ENCODE results near the gene CPN2.

DNA sequence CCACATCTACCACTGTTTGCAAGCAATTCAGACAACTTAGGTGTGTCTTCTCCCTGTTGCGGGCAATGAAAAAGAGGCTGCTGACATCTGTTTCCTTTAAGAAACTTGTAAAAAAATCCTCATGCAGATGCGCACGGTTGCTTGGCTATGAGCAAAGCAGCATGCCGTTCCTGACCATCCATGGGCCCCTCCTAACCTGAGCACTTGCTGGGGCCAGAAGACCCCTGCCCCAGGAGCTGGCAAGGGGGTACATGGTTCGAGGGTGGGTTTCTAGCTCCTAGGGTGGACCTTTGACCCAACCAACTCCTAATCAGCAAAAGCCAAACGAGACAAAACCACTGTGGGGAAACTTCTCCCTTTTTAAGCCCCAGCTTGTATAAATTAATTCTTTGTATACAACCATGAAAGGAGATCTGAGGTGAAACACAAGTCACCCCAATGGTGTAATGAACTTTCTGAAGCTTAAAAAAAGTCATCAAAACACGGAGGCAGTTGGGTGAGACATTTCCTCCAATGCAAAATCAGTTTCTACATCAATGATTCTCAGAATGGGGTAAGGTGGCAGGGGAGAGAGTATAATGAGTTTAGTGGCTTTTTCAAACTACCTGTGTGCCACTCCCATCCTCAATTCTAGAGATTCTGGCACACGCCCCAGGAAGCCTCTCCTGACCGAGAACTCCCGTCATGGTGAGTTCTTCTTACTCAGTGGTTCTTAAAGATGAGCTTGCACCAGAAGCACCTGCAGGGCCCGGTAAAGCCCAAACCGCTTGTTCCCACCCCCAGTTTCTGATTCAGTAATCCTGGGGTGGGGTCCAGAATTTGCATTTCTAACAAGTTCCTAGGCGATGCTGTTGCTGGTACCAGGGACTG, 44.1 kb downstream of the CPN2 start:
- TF ChIP-seq, protein P1, sequence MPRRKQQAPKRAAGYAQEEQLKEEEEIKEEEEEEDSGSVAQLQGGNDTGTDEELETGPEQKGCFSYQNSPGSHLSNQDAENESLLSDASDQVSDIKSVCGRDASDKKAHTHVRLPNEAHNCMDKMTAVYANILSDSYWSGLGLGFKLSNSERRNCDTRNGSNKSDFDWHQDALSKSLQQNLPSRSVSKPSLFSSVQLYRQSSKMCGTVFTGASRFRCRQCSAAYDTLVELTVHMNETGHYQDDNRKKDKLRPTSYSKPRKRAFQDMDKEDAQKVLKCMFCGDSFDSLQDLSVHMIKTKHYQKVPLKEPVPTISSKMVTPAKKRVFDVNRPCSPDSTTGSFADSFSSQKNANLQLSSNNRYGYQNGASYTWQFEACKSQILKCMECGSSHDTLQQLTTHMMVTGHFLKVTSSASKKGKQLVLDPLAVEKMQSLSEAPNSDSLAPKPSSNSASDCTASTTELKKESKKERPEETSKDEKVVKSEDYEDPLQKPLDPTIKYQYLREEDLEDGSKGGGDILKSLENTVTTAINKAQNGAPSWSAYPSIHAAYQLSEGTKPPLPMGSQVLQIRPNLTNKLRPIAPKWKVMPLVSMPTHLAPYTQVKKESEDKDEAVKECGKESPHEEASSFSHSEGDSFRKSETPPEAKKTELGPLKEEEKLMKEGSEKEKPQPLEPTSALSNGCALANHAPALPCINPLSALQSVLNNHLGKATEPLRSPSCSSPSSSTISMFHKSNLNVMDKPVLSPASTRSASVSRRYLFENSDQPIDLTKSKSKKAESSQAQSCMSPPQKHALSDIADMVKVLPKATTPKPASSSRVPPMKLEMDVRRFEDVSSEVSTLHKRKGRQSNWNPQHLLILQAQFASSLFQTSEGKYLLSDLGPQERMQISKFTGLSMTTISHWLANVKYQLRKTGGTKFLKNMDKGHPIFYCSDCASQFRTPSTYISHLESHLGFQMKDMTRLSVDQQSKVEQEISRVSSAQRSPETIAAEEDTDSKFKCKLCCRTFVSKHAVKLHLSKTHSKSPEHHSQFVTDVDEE (CRISPR knock-in tag; IDR thresholded peaks at IDR 0.05): no peak
- no peak for TF ChIP-seq ZNF70 (CRISPR knock-in tag; IDR thresholded peaks at IDR 0.05)
- TF ChIP-seq TCF4 (CRISPR knock-in tag; IDR thresholded peaks at IDR 0.05; ENCODE audit: borderline replicate concordance): no peak
- no peak for TF ChIP-seq RARB (CRISPR knock-in tag; IDR thresholded peaks at IDR 0.05)
